NCI-H1048 (cell line): ENCODE data around the gene OR2V2.
"Not testable (repeated sequence)": the region's sequence is repeated elsewhere in the genome, so short reads cannot be mapped to it uniquely, and the experiment has no call there.

Experiments used
- DNase-seq: peaks from one replicate; lab custom pipeline; 2025; lab: John Stamatoyannopoulos, UW

OR2V2 gene

DNA sequence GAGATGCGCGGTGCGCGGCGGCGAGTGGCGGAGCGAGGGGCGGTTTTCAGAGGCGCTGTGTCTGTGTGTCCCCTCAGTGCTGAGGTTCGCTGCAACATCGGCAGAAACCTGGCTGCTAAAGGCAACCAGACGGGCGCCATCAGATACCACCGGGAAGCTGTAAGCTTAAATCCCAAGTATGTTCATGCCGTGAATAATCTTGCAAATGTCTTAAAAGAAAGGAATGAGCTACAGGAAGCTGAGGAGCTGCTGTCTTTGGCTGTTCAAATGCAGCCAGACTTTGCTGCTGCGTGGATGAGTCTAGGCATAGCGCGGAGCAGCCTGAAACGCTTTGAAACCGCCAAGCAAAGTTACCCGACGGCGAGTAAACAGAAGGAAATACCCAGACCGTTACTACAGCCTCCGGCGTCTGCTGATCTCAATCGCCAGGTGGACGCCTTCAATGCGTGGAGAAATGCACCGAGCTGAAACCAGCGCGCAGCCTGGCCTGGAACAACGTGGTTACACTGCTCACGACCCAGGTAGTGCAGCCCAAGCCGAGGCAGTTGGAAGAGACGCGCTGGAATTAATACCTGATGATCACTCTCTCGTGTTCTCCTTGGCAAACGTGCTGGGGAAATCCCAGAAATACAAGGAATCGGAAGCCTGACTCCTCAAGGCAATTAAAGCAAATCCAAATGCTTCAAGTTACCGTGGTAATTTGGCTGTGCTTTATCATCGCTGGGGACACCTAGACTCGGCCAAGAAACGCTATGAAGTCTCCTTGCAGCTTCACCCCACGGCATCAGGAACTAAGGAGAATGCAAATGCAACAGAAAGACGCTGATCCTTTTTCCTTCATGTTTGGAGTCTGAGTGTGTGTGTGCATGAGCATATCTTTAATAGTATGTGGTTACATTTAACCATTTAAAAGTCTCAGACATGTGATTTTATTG is 32.3 kb upstream of the OR2V2 start:
- DNase-seq: no peak

DNA sequence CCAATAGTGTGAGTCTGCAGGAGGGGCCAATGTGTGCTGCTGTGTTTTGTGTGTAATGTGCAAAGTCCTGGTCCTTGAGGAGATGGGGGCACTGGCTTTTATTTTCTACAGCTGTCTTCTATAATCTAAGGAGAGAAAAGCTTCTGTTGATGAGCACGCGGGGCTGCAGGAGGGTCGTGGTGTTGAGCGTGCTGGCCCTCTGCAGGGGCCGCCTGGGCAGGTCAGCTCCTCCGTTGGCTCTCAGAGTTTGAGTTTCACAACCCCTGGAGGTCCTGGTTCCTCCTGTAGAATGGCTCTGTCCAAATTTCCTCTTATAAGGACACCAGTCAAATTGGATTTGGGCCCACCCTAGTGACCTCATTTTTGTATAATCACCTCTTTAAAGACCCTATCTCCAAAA is 29.0 kb upstream of the OR2V2 start:
- DNase-seq: no peak

DNA sequence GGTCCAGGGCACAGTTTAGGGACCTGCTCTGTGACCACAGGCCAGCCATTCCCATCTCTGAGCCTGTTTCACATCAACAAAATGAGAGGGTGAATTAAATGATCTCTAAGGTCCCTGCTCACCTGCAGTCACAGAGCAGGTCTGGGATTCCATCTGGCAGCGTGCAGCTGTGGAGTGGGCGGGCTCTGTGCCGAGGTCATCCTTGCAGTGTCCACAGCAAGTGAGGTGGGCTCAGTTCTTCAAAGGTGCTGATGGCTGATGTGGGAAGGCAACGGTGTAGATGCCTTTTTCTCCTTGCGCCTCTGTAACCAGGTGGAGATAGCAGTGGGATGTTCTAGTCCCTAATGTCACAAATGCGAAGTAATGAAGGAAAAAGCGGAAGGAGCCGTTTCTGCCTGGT is 28.3 kb upstream of the OR2V2 start:
- no peak for DNase-seq

DNA sequence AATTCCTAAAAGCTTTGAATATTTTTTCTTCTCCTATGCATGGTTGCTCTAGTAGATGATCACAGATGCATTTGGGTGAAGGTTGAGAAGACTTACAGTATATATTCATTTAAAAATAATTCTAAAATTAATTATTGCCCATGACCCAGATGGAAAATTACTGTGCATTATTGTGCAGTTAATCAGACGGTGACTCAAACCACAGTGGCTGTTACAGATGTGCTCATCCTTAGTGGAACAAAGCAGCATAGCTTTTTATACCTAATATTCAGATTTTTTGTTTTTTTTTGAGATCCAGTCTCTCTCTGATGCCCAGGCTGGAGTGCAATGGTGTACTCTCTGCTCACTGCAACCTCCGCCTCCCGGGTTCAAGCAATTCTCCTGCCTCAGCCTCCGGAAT is 27.1 kb upstream of the OR2V2 start:
- no peak for DNase-seq

DNA sequence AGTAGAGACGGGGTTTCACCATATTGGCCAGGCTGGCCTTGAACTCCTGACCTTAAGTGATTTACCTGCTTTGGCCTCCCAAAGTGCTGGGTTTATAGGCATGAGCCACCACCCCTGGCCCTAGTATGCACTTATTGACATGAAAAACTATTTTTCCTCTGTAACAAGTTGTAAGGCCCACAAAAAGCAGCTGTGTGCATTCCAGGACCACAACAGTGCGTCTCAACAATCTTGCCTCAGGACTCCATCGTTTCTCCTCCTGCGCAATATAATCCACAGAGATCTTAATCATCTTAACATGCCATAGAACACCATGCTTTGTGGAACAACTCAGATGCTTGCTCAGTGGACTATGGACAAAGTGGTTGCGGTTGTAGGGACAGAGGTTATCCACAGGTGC is 26.6 kb upstream of the OR2V2 start:
- no peak for DNase-seq

DNA sequence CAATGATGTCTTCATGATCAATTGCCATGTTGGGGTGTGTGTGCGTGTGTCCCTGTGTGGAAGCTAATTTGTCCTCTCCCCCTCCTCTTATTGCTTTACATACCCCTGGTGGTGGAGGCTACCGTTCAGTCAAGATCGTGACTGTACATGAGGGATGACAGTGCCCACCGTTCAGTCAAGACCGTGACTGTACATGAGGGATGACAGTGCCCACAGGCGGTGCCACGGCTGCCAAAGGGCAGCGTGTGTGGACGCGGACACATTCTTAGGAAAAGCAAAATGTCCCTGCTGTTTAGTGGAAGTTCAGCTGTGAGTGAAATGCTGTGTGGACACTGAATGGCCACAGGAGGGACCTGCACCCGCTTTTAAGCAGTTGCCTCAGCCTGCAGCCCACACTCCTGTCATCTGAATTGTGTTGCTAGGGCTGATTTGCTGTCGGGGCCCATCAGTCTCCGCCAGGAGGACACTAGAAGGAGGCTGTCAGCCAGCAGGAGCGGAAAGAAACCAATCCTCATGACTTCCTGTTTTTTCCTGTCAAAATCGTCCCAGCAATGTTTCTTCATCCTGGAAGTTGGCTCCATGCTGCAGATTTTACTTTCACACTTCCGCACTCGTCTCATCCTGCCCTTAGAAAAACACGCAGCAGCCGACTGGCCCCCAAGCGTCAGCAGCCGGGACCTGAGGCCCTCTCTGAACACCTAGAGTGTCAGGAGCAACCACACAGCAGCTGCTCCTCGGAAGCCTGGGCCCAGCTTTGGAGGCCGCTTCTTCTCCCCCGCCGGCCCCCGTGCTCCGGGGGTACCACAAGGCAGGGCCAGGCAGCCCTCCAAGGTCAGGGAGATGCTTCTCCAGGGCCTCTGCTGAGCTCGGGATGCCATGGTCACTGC is 25.5 kb upstream of the OR2V2 start:
- DNase-seq: no peak

DNA sequence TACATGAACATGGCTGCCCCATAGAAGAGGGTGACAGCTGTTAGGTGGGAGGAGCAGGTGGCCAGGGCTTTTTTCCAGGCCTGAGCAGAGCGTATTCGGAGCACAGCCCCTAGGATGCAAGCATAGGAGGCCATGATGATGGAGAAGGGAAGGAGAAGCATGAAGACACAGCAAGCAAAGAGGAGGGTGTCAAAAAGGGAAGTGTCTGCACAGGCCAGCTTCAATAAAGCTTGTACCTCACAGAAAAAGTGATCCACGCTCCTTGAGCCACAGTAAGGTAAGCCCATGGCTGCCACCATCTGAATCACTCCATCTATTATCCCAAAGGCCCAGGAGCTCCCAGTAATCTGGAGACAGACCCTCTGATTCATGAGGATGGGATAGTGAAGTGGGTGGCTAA is 22.9 kb upstream of the OR2V2 start:
- no peak for DNase-seq

DNA sequence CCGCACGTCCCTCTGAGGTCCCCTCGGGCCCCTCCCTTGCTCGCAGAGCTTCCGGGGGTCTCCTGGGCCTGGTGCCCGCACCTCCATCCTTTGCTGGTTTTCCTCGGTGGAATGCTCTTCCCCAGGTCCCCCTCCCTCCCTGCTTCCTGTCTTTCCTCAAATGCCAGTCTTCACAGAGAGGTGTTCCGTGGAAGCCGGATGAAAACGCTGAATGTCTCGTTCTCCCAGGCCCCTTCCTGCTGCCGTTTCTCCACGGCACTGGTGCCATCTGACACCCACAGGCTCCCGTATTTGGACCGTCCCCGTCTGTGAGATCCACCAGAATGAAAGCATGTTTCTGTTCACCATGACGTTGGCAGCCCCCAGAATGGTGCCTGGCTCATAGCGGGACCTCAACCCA is 20.5 kb upstream of the OR2V2 start:
- DNase-seq: no peak

DNA sequence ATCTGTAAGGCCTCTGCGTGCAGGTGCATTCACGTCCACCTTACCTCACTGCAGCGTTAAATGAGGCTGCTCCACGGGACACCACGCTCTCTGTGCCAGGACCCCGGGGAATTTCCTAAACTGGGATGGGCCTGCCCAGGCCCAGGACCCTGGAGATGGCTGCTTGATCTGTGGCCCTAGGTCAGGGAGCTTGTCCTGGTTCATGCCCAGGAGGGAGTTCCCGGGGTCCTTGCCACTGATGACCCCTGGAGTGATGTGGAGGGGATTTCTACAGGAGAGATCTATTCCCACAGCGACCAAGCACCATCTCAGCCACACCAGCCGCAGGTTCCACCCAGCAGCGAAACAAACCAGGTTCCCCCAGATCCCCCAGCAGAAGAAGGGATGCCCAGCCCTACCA is 19.9 kb upstream of the OR2V2 start:
- DNase-seq: no peak

DNA sequence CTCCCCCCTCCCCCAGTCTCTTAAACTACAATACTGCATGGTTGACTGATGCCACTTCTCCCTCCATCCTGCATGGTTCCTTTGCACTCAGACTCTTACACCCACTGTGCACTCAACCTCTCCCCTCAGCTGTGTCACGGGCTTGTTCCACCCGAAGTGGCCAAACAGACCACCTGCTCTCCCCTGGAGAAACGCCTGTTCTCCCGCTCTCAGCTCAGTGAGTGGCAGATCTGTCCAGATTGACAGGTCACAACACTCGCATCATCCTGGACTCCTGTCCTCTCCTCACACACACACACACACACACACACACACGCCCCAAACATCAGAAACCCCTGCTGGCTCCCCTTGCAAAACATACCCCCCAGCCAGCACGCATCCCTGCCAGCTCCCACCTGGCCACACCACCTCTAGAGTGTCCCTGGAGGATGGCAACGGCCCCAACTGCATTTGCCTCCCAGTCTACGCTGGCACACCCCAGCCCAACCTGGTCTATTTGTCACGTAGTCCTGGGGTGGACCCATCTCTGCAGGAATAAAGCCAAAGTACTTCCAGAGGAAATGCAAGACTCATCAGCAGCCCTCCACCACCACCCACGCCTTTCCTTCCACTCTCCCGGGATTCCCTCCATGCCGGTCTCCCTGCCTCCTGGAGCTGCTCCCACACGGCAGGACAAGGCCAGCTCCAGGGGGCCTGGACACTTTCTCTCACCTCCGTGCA is 19.3 kb upstream of the OR2V2 start:
- DNase-seq: no peak

DNA sequence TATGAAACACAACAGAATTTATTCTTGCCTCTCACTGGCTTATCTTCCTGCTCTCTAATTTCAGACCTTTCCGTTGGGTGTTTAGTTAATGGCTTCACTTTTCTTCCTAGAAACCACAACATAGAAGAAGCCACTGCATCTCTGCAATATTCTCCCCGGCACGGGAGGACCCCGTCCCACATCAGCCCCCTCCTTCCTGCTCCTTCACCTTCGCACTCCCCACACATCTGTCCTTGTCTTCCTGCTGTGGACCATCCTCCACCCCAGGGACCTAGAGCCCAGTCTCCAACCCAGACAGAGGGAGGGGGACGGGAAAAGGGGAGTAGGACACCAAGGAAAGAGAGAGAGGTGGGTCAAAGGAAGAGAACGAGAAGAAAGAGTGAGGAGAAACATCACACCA is 17.8 kb upstream of the OR2V2 start:
- no peak for DNase-seq

DNA sequence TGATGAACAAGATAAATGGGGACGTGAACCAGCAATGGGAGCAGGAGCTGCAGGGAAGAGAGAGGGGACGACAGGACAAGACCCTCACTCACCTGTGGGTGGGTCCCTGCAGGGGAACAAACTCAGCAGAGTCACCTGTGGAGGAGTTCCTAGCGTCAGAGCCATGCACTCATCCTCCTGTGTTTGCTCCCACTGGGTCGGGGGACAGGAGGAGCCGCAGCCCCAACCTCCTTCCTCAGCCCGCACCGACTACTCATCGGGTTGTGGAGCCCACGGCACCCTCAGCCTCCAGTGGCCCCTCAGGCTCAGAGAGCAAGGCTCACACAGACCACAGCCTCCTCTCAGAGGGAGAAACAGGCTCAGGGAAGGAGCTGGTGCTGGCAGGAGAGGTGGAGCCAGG is 17.3 kb upstream of the OR2V2 start:
- DNase-seq: not testable (repeated sequence)

DNA sequence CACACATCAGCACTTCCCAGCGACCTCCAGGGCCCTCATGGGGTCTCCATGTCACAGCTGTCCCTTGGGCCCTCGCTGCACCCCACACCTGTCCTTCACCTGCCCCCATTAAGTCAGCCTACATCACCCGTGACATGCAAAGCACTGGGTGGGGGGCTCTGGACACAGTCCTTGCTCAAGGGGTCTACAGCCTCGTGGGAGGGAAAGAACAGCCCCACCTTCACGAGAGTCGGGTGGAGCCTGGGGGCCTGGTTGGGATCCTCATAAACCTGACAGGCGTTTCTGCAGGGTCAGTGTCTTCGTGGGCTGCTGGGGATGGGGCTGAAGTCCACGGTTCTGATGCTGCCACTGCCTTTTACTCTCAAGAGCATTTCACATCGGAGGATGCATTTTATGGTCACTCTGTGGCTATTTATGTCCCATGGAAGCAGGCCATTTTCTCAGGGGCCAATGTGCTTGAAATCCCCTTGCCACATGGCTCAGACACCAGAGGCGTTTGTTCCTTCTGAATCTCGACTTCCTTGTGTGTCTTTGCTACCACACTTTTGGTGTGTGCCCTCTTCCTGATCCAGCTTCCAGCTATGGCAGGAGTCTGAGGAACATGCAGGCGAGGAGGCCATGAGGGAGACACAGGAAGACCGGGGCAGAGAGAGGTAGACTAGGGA is 16.4 kb upstream of the OR2V2 start, which contains the start of gene OR2V1:
Gene OR2V1, minus strand, starts transcription at position 338 of the 665 bp plus-strand sequence. CDS start 5,865 bp downstream, outside the sequence.
- DNase-seq: no peak

DNA sequence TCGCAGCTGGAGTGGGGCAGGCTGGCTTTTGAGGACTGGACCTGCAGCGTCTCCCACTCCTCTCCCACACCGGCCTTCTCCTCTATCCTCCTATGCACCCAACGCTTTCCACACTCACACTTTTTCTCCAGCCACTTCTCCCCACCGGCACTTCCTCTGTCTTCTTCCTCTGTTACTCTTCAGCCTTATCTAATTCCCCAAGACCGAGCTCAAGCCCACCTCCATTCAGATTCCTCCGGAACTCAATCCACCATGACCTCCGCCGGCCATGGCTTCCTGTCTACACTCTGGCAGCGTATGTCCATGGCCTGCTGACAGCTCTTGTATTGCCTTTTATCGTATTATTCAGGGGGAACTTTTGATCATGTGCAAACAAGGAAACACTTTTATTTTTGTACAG is 15.9 kb upstream of the OR2V2 start:
- no peak for DNase-seq

DNA sequence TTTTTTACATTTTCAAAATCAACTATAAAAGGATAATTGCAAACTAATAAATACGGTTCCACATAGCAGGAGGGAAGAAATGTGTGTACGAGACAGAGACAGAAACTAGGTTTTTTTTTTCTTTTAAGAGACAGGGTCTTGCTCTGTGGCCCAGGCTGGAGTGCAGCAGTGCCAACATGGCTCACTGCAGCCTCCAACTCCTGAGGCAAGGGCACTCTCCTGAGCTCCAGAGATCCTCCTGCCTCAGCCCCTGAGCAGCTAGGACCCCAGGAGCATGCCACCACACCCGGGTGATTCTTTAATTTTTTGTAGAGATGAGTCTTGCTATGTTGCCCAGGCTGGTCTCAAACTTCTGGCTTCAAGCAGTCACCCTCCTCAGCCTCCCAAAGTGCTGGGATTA is 14.3 kb upstream of the OR2V2 start:
- no peak for DNase-seq

DNA sequence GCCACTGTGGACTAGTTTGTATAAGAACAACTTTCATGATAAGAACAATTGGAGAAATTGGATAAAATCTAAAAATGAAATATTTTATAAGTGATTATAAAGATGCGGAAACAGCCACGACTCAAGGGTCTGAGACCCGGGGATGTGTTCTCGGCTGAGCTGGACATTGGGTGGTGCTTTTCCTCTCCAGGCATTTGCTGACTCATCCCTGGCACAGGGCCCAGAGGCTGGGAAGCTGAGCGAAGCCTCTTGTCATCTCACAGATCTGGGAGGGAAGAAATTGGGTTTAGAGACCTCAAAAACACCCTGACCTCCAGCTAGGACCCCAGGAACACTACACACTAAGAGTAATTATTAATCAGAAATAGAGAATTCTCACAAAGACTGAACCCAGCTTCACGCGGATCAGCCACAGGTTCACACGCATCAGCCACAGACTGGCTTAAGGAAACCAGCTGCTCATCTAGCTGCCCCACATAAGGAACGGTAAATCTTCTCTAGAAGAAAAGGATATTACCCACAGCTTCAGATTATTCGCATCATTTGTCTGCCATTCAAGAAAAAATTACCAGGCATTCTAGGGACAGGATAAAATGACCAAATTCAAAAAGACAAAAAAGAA is 13.7 kb upstream of the OR2V2 start:
- DNase-seq: no peak

DNA sequence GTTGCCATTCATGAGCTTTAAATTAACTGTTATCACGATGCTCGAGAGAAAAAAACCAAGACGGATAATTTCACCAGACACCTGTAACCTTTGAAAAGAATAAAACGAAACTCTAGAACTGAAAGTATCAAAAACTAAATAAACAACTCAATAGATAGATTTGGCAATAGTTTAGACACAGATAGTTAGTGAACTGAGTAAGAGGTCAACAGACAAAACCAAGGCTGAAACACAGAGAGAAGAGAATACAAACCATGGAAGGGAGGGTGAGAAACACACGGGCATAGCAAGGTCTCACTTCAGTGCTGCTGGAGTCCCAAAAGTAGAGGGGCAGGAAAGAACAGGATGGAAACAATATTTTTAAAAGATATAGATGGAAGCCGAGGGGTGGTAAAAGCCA is 13.1 kb upstream of the OR2V2 start:
- no peak for DNase-seq

DNA sequence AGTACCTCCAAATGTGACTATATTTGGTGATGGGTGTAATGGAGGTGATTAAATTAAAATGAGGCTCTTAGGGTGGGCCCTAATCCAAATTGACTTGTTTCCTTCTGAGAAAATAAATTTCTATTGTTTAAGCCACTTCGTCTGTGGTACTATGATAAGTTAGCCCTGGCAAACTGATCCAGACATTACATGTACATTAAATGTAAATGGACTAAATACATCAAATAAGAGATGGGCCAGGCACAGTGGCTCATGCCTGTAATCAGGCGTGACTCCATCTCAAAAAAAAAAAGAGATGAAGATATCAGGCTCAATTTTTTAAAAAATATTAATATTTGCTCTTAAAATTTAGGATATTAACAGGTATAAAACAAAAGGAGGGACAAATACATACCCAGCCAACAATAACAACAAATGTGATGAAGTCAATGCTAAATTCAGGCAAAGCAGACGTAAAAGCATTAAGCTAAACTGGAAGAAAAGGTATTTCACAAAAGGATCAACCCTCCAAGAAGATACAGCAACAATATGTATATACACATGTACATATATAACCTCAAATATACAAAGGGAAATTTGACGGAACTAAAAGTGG is 10.9 kb upstream of the OR2V2 start:
- DNase-seq: no peak

DNA sequence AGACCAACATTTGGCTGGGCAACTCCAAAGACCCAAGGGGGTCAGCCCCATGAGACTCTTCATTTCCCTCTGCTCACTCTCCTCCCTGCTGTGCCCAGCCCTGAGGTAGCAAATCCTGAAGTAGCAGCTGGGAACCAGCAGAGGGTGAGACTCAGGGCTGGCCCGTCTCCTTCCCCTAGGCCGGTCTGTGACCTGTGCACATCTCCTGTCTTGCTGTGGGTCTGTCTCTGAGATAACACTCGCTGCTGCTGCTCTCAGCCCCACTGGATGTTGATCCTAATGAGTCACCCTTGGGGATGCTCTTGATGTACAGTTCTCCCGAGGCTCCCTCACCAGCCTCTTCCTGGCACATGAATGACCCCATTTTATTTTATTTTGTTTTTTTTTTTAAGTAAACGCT is 9.1 kb upstream of the OR2V2 start:
- DNase-seq: no peak

DNA sequence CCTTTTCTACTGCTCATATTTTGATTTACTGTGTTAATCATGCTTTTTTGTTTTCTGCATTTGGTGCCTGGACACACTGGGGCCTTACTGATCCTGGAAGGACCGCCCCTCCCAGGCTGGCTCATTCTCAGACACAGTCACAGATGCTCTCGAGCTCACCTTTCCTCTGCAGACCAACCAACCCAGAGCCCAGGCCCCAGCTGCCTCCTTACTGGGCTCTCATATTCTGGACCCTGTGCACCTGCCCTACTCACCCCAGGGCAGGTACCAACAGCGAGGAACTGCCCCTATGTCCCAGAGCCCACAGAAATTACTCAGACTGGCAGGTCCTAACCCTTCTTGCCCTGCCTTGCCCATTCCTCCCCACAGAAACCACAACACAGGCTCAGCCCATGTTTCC is 6.6 kb upstream of the OR2V2 start:
- DNase-seq: no peak

DNA sequence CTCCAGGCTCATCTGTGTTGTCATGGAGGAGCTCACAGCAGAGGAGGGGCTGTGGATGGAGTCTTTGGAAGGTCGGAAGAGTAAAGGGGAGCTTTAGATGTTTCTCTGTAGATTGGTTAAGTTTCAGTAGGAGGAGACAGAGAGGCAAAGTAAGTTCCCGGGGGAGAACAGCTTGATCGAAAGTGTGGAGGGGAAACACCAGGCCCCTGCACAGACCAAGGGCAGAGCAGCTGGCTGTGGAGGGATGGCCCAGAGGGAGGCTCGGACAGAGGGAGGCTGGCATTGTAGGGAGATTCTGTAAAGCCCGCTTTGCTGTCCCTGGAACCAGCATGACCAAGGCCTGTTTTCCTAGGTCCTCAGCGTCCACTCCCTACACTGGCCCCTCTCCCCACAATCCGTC is 5.3 kb upstream of the OR2V2 start:
- DNase-seq: no peak
